OCI-LY1 (cell line): ENCODE results near the gene SYT7.

Experiments used
- H2AFZ ChIP-seq: fragments of 200-600 bp; sonication (generic), shearing (Covaris generic); 2 replicates; pipeline ENCODE4 v1.6.0; 2014; ENCODE audit warnings: antibody characterized with exemption, mild to moderate bottlenecking, low read length
- H3F3A ChIP-seq: fragments of 200-600 bp; sonication (generic), shearing (Covaris generic); 2 replicates; pipeline ENCODE4 v1.6.0; 2014; ENCODE audit warnings: mild to moderate bottlenecking, antibody characterized with exemption, low read length, moderate library complexity; ENCODE audit not compliant: insufficient read depth
- H3K27ac ChIP-seq: fragments of 200-600 bp; sonication (generic); 2 replicates; pipeline ENCODE4 v1.5.1; 2014; ENCODE audit warnings: low read length, mixed run types, mild to moderate bottlenecking, low read depth; ENCODE audit not compliant: poor library complexity, severe bottlenecking
- H3K27me3 ChIP-seq: fragments of 200-600 bp; sonication (generic); 2 replicates; pipeline ENCODE4 v1.6.0; 2014; ENCODE audit warnings: antibody characterized with exemption, mild to moderate bottlenecking, low read length, moderate library complexity; ENCODE audit not compliant: insufficient read depth
- H3K36me3 ChIP-seq: fragments of 200-600 bp; sonication (generic); 2 replicates; pipeline ENCODE4 v1.6.1; 2014; ENCODE audit warnings: mild to moderate bottlenecking, antibody characterized with exemption, low read length, moderate library complexity, mixed read lengths; ENCODE audit not compliant: insufficient read depth
- H3K4me1 ChIP-seq: fragments of 200-600 bp; sonication (generic); 2 replicates; pipeline ENCODE4 v1.5.1; 2014; ENCODE audit warnings: mild to moderate bottlenecking, low read length, moderate library complexity; ENCODE audit not compliant: insufficient read depth, severe bottlenecking
- H3K4me2 ChIP-seq: fragments of 200-600 bp; sonication (generic), shearing (Covaris generic); 2 replicates; pipeline ENCODE4 v1.6.1; 2014; ENCODE audit warnings: low read length
- H3K4me3 ChIP-seq: fragments of 200-600 bp; sonication (generic); 2 replicates; pipeline ENCODE4 v1.5.1; 2014; ENCODE audit warnings: low read length, low read depth, mild to moderate bottlenecking, mixed read lengths; ENCODE audit not compliant: poor library complexity, severe bottlenecking
- H3K79me2 ChIP-seq: fragments of 200-600 bp; shearing (Covaris generic); 2 replicates; pipeline ENCODE4 v1.6.1; 2016; ENCODE audit warnings: mixed run types, low read length, mixed read lengths; ENCODE audit not compliant: insufficient read depth
- H3K9ac ChIP-seq: fragments of 200-600 bp; sonication (generic), shearing (Covaris generic); 2 replicates; pipeline ENCODE4 v1.6.1; 2014; ENCODE audit warnings: mild to moderate bottlenecking, low read length, mixed read lengths
- H3K9me2 ChIP-seq: fragments of 200-600 bp; sonication (generic), shearing (Covaris generic); 2 replicates; pipeline ENCODE4 v1.6.1; 2014; ENCODE audit warnings: low read depth, mild to moderate bottlenecking, low read length, mixed read lengths
- H3K9me3 ChIP-seq: fragments of 200-600 bp; shearing (Covaris generic); 2 replicates; pipeline ENCODE4 v1.6.1; 2014; ENCODE audit warnings: low read length, mixed read lengths
- H4K20me1 ChIP-seq: fragments of 200-600 bp; sonication (generic), shearing (Covaris generic); 2 replicates; pipeline ENCODE4 v1.6.0; 2016; ENCODE audit warnings: mild to moderate bottlenecking, low read length; ENCODE audit not compliant: insufficient read depth
- CTCF ChIP-seq: fragments of 200-600 bp; sonication (generic), shearing (Covaris generic); IDR thresholded peaks from 2 replicates; pipeline ENCODE4 v1.5.1; 2017; ENCODE audit warnings: mild to moderate bottlenecking, antibody characterized with exemption, low read length, moderate library complexity, mixed read lengths
- EZH2 ChIP-seq: fragments of 200-600 bp; sonication (generic), shearing (Covaris generic); IDR thresholded peaks from 2 replicates; pipeline ENCODE4 v1.8.0; 2017; ENCODE audit warnings: borderline replicate concordance, mixed run types, mild to moderate bottlenecking, antibody characterized with exemption, low read length, moderate library complexity, mixed read lengths

The SYT7 gene

GRCh38 chr11:61592176-61592575 is 11.3 kb upstream of the SYT7 start:
- Histone ChIP-seq H3K36me3 (no peaks in the 10 kb centered on the region), H3K9me3 (no peaks in the 10 kb centered on the region), H3K9ac (no peak overlapping the region), H3K4me2 (no peak overlapping the region), H3K4me1 (no peaks in the 10 kb centered on the region), H3K79me2 (no peaks in the 10 kb centered on the region), H2AFZ (no peak overlapping the region), H3K9me2 (no peaks in the 10 kb centered on the region), H3K27me3 (peaks cover 11% of the 10 kb centered on the region; the same call in 1 of the 2 replicates), H3F3A (no peaks in the 10 kb centered on the region), H3K27ac (no peak overlapping the region), H4K20me1 (no peaks in the 10 kb centered on the region), H3K4me3 (no peak overlapping the region)
- no peak for TF ChIP-seq CTCF
- no peak for TF ChIP-seq EZH2

GRCh38 chr11:61589961-61590360 is 9.1 kb upstream of the SYT7 start:
- Histone ChIP-seq H3K27ac (no peak overlapping the region), H3K4me2 (no peak overlapping the region), H3F3A (no peaks in the 10 kb centered on the region), H3K27me3 (peaks cover 11% of the 10 kb centered on the region; the same call in 1 of the 2 replicates), H3K4me3 (no peak overlapping the region), H3K79me2 (no peaks in the 10 kb centered on the region), H3K36me3 (no peaks in the 10 kb centered on the region), H4K20me1 (no peaks in the 10 kb centered on the region), H2AFZ (no peak overlapping the region), H3K9ac (no peak overlapping the region), H3K9me3 (no peaks in the 10 kb centered on the region), H3K4me1 (no peaks in the 10 kb centered on the region), H3K9me2 (no peaks in the 10 kb centered on the region)
- TF ChIP-seq EZH2 (no peak), CTCF (no peak)

GRCh38 chr11:61588728-61589191 is 7.9 kb upstream of the SYT7 start:
- Histone ChIP-seq H3K4me2 (no peak overlapping the region), H3K36me3 (no peaks in the 10 kb centered on the region), H3K27ac (no peak overlapping the region), H3K9ac (no peak overlapping the region), H2AFZ (no peak overlapping the region), H4K20me1 (no peaks in the 10 kb centered on the region), H3K9me2 (no peaks in the 10 kb centered on the region), H3F3A (no peaks in the 10 kb centered on the region), H3K27me3 (peaks cover 11% of the 10 kb centered on the region; the same call in 1 of the 2 replicates), H3K4me3 (no peak overlapping the region), H3K4me1 (no peaks in the 10 kb centered on the region), H3K9me3 (no peaks in the 10 kb centered on the region), H3K79me2 (no peaks in the 10 kb centered on the region)
- TF ChIP-seq EZH2 (no peak), CTCF (no peak)
